Measurements from ENCODE around the gene TRMT10C.
A peak's percentile ranks its signal among the peaks of the same experiment; 100 is the strongest.
"Not testable (repeated sequence)": the region's sequence is repeated elsewhere in the genome, so short reads cannot be mapped to it uniquely, and the experiment has no call there.

Gene TRMT10C

GRCh38 chr3:101549473-101549872 lies 12.2 kb upstream of the TRMT10C start:
- DNase-seq, result no peak

- not testable (repeated sequence) for DNase-seq
These were observed 10.1 kb upstream of the TRMT10C start for GRCh38 chr3:101551359-101552081.

GRCh38 chr3:101553381-101553780 lies 8.3 kb upstream of the TRMT10C start:
- DNase-seq, result not testable (repeated sequence)

GRCh38 chr3:101556064-101556463 lies 5.6 kb upstream of the TRMT10C start:
- no peak for DNase-seq

GRCh38 chr3:101567528-101568317 lies 6.1 kb downstream of the TRMT10C start:
- DNase-seq, result no peak

GRCh38 chr3:101571028-101571895 lies 9.6 kb downstream of the TRMT10C start:
- no peak for DNase-seq

- DNase-seq, result peak; percentile 98 to 99
These were observed 12.1 kb downstream of the TRMT10C start, which contains the start of gene PCNP for GRCh38 chr3:101573449-101574387. Gene PCNP (plus strand): TSS chr3:101574180. CDS start chr3:101574216, 36 bp downstream.

- DNase-seq, result peak; percentile 13 to 26
These were observed 12.9 kb downstream of the TRMT10C start for GRCh38 chr3:101574388-101575112.

GRCh38 chr3:101577286-101577685 lies 15.6 kb downstream of the TRMT10C start:
- DNase-seq, result no peak

- no peak for DNase-seq
These were observed 26.9 kb downstream of the TRMT10C start for GRCh38 chr3:101588616-101589015.

- DNase-seq, result no peak
These were observed 29.4 kb downstream of the TRMT10C start for GRCh38 chr3:101591071-101591470.

- no peak for DNase-seq
These were observed 41.1 kb downstream of the TRMT10C start for GRCh38 chr3:101602731-101603130.

- no peak for DNase-seq
These were observed 41.5 kb downstream of the TRMT10C start for GRCh38 chr3:101603184-101603583.

- DNase-seq, result not testable (repeated sequence)
These were observed 43.7 kb downstream of the TRMT10C start for GRCh38 chr3:101605398-101605797.

- DNase-seq, result no peak
These were observed 49.4 kb downstream of the TRMT10C start for GRCh38 chr3:101611023-101611422.

GRCh38 chr3:101613014-101613413 lies 51.3 kb downstream of the TRMT10C start:
- not testable (repeated sequence) for DNase-seq

- DNase-seq, result no peak
These were observed 53.9 kb downstream of the TRMT10C start for GRCh38 chr3:101615525-101615924.
